ENCODE data around the gene MORC2.

DNA sequence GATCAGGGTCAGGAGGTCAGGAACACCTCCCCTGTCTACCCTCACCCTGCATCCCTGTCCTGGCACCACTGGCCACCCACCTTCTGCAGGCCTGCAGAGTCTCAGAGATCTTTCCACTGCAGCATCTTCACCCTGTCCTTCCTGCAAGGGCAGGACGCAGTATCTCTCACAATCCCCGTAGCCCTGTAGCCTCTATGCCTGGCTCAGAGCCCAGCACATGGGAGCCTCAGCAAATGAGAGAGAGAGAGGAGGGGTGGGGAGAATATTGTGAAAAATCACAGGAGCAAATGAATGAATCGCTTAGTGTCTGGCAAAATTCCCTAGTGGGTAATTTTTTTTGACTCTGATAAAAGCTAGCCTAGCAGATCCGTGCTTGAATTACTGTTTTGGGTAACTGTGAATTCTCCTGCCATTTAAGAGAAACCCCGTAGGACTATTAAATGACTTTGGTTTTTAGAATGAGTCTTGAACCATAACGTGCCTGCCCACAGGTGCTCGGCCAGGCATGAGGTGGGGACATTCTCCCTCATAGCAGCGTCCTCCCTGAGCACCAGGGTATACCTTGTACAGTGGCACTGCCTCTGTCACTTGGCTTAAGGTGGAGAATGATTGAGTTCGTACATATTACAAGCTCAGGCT lies 91.5 kb downstream of the MORC2 start:
- TF ChIP-seq, protein P1, sequence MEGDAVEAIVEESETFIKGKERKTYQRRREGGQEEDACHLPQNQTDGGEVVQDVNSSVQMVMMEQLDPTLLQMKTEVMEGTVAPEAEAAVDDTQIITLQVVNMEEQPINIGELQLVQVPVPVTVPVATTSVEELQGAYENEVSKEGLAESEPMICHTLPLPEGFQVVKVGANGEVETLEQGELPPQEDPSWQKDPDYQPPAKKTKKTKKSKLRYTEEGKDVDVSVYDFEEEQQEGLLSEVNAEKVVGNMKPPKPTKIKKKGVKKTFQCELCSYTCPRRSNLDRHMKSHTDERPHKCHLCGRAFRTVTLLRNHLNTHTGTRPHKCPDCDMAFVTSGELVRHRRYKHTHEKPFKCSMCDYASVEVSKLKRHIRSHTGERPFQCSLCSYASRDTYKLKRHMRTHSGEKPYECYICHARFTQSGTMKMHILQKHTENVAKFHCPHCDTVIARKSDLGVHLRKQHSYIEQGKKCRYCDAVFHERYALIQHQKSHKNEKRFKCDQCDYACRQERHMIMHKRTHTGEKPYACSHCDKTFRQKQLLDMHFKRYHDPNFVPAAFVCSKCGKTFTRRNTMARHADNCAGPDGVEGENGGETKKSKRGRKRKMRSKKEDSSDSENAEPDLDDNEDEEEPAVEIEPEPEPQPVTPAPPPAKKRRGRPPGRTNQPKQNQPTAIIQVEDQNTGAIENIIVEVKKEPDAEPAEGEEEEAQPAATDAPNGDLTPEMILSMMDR (IDR thresholded peaks at IDR 0.05 in 4 of 5, conservative IDR thresholded peaks at IDR 0.05 in 1 of 5): no peak
- TF ChIP-seq POLR2A (IDR thresholded peaks at IDR 0.05): no peak

Data from gastrocnemius medialis (tissue), 4 donors.